GM12865 (cell line): Measurements from ENCODE around the gene RIPOR3.
"Not testable (repeated sequence)": the region's sequence is repeated elsewhere in the genome, so short reads cannot be mapped to it uniquely, and the experiment has no call there.

Experiments used
- DNase-seq: peaks from one replicate; pipeline ENCODE4 v3.0.0; 2010; ENCODE audit warnings: low read depth
- H3K4me3 ChIP-seq: 2 replicates; pipeline ENCODE4 v1.5.1; 2011; ENCODE audit warnings: mild to moderate bottlenecking, low read depth, low read length, control low read depth
- CTCF ChIP-seq: IDR thresholded peaks from 2 replicates; pipeline ENCODE4 v1.5.1; 2011; ENCODE audit warnings: low read length, control low read depth, low read depth, inconsistent platforms; ENCODE audit not compliant: insufficient read depth; ENCODE audit errors: missing control alignments

RIPOR3 gene

GRCh38 chr20:50675671-50676376 lies 15.5 kb downstream of the RIPOR3 start:
- DNase-seq: no peak
- no peak for TF ChIP-seq CTCF
- H3K4me3 ChIP-seq: no peak overlapping the region

- no peak overlapping the region for H3K4me3 ChIP-seq
- TF ChIP-seq CTCF: no peak
- no peak for DNase-seq
Observed at GRCh38 chr20:50674138-50674825, 17.1 kb downstream of the RIPOR3 start.

GRCh38 chr20:50673466-50674137 lies 17.7 kb downstream of the RIPOR3 start:
- no peak for DNase-seq
- no peak for TF ChIP-seq CTCF
- no peak overlapping the region for H3K4me3 ChIP-seq

- no peak for TF ChIP-seq CTCF
- DNase-seq: no peak
- no peak overlapping the region for H3K4me3 ChIP-seq
Observed at GRCh38 chr20:50673146-50673465, 18.2 kb downstream of the RIPOR3 start.

- no peak for DNase-seq
- TF ChIP-seq CTCF: no peak
- H3K4me3 ChIP-seq: no peak overlapping the region
Observed at GRCh38 chr20:50672400-50673145, 18.8 kb downstream of the RIPOR3 start.

- no peak for TF ChIP-seq CTCF
- no peak overlapping the region for H3K4me3 ChIP-seq
- no peak for DNase-seq
Observed at GRCh38 chr20:50671626-50672025, 19.7 kb downstream of the RIPOR3 start.

GRCh38 chr20:50671010-50671409 lies 20.3 kb downstream of the RIPOR3 start:
- not testable (repeated sequence) for H3K4me3 ChIP-seq, DNase-seq
